CD4-positive, alpha-beta T cell treated with Interleukin-6 at 100 ng/mL for 8 hours (primary cell): ENCODE results near the gene KANTR.
"Not testable (repeated sequence)": the region's sequence is repeated elsewhere in the genome, so short reads cannot be mapped to it uniquely, and the experiment has no call there.

Source experiments
- DNase-seq: peaks from one replicate; pipeline ENCODE4 v3.0.0-alpha.2; 2020; ENCODE audit warnings: mixed read lengths, low spot score

Gene KANTR

DNA sequence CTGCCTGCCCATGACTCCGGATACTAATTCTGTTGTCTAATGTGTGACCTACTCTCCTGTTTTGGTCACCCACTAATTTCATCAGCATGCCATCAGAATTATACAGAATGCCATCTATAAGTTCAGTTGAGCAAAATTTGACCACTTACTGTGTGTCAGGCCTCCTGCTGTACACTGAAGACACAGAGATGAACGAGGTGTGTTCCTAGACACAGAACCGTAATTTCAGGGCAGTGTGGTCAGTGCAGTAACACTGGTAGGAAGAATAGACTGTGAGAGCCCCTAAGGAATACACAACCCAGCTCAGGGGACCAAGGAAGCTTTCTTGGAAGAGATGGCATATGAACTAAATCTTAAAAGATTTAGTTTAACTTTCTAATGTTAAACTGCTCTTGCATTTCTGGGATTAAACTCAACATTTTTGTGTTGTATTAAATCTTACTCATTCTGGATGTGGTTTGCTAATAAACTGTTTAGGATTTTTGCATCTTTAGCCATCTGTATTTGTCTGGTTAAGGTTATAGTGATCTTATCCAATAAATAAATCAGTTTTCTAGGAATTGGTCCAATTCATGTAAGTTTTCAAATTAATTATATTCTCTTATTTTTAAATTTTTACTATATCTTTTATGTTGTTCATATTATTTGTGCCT is 34.3 kb downstream of the KANTR start:
- no peak for DNase-seq

DNA sequence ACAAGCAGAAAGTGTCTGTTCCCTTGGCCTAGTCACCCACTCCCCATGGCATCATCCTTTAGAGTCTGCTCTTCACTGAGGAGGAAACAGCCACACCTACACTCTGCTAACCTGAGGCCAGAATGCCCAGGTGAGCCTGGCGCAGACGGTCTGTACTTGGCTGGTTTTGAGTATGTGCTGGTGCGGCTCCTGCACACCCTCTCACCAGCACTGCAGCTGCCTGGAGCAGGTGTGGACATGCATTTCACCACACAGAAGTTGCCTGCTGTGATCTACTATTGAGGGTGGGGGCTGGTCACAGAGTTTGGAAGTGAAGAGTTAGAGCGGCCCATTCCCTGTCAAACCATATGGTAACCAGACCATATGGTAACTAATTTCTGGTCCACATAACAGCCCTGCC is 39.5 kb downstream of the KANTR start:
- DNase-seq: no peak

GRCh38 chrX:53135581-53135980 is 41.6 kb downstream of the KANTR start:
- no peak for DNase-seq

- DNase-seq: no peak
Observed at GRCh38 chrX:53153581-53153980, 59.6 kb downstream of the KANTR start.

DNA sequence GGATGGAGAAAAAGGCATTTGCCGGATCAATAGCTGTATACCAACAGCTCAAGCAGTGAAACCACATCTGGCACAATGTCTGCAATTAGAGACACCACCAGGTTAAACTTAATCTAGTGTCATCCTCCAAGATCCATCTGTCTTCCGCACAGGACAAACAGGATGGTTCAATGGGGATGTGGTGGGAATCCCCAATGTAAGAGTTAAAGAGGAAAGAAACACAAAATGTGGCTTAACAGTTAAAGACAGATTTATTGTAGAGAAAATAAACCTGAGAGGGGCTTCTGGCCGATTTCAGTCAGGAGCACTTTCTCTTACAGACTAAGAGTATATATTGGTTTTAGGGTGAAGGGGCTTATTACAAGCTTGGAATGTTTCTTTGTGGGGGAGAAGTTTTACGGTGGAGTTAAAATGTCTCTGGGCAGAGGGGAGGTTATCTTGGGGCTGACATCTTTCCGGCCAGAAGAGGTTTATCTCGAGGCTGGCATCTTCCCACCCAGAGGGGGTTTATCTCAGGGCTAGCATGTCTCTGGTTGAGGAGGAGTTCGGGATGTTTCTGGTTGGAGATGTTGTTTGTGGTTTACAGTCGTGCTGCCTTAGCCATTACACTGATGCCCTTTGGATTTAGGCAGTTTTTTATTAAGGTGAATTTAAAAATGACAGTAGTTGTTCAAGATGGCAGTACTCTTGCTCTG is 61.7 kb downstream of the KANTR start:
- no peak for DNase-seq

DNA sequence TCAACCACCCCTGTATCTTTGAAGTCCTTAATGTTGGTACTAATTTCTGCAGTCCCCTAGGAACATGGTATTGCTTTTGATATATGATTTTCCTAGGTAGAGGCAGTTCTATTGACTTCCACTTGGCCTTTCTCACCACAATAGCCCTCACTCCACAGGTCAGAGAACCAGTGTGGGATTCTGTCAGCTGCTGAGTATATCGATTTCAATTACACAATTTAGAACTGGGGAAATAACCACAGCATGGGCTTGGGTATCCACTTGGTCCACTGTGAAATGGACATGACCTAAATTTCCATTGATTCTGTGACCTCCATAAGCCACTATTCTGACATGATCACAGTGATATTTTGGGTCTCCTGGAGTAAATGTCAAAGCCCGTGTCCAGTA is 62.3 kb downstream of the KANTR start:
- DNase-seq: no peak

DNA sequence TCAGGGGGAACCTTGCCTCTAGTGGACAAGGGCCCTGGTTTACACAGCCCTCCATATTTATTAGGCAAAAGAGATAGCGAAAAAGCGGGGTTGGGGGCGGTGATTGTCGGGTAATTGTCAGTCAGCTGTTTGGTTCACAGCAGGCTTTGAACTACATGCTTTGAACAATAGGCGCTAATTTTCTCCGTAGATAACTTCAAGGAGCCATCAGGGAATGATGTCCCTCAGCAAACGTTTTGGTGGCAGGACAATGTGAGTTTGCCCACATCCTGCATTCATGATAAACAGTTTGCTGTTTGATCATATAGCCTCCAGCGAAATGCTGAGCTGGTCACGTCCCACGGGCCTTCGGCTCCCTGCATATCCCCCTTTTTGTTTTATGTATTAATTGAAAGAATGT is 65.2 kb downstream of the KANTR start:
- no peak for DNase-seq

GRCh38 chrX:53160297-53160983 is 66.5 kb downstream of the KANTR start:
- no peak for DNase-seq

GRCh38 chrX:53163436-53163835 is 69.5 kb downstream of the KANTR start:
- DNase-seq: no peak

DNA sequence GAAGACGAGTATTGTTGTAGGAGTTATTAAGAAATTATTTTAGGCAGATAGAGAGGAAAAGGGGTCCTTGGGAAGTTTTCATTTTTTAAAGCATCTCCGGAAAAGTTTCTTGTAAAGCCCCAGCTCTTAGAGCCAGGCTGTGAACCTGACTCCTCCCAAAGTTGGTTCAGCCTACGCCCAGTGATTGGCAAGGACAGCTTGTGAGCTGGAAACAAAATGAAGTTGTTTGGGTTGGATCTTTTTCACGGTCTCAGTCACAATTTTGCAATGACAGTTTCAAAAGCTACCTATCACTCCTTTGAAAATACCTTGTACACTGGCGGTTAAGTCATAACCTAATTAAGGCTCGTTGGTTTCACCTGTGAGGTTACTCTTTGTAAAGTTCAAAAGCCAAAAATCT is 70.6 kb downstream of the KANTR start:
- DNase-seq: not testable (repeated sequence)

DNA sequence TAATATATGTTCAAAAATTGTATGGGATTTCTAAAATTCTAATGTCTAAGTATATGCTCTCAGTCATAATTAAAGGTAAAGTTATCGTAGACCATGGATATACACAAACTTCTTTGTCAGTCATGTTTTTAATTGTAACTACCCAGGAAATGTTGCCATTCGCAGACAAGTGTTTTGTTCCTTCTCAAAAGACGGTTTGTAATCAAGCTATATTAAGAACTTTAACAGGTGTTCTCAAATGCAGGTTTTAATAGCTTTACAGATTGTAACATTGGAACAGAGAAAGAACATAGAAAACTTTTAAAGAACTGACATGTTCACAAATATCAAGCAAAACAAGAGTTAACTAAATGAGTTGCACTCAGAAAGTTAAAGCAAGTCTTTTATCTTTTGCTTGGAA is 72.2 kb downstream of the KANTR start:
- no peak for DNase-seq

DNA sequence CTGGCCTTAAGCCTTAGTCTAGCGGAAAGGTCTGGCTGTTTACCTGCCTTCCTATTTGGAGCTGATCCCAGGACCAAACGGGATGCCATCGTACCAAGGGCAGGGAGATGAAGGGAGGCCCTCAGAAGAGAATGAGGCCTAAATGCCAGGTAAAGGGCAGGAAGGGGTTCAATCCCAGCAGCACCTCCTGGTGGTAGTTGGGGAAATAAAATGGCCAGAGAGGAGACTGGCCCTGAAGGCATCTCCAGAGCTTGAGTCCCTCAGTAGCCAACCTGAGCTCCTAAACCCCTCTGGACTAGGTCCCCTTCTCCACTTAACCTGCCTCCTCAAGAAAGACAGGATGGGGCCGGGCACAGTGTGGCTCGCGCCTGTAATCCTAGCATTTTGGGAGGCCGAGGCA is 77.4 kb downstream of the KANTR start:
- no peak for DNase-seq
